ENCODE results near the gene IFNLR1. TPM values are rescaled to one million over a fixed set of nuclear protein-coding genes. Genes with fewer than 3 reads are reported as not detected.

The IFNLR1 gene
- total RNA-seq, 1 experiment from 2014 or later = 9.6 TPM

DNA sequence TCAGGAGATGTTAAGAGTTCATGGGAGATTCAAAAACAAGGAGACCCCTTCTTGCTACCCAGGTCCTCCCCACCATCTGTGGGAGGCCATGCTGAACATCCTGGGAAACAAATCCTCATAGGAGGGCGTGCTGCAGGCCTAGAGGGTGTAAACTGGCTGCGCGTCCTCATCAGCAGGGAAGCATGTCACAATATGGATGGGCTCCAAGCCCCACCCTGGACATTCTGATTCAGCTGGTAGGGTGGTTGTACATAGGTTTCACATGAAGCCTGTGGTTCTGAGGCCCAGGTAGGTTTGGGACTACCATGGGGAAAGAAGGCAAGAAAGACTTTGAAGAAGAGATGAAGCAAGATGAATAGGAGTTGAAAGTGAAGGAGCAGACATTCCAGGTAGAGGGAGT is 44.6 kb upstream of the IFNLR1 start:
- no CpG with 5 or more reads among the region's 3 CpGs for WGBS (ENCODE audit: extremely low coverage, insufficient read length, low lambda C conversion rate)

More for the DNA sequence above, 44.6 kb upstream of the IFNLR1 start:
- TF ChIP-seq, protein P1, sequence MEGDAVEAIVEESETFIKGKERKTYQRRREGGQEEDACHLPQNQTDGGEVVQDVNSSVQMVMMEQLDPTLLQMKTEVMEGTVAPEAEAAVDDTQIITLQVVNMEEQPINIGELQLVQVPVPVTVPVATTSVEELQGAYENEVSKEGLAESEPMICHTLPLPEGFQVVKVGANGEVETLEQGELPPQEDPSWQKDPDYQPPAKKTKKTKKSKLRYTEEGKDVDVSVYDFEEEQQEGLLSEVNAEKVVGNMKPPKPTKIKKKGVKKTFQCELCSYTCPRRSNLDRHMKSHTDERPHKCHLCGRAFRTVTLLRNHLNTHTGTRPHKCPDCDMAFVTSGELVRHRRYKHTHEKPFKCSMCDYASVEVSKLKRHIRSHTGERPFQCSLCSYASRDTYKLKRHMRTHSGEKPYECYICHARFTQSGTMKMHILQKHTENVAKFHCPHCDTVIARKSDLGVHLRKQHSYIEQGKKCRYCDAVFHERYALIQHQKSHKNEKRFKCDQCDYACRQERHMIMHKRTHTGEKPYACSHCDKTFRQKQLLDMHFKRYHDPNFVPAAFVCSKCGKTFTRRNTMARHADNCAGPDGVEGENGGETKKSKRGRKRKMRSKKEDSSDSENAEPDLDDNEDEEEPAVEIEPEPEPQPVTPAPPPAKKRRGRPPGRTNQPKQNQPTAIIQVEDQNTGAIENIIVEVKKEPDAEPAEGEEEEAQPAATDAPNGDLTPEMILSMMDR (conservative IDR thresholded peaks at IDR 0.05) = no peak
- H4K5ac ChIP-seq (ENCODE audit: insufficient read length, low read depth, low read length) = no peak overlapping the region
- no peak overlapping the region for H3K4ac ChIP-seq (ENCODE audit: low read depth, low read length)
- H3K4me1 ChIP-seq (ENCODE audit: insufficient read depth, low read length) = no peaks in the 10 kb centered on the region; the same call in 1 of the 2 replicates
- H2BK12ac ChIP-seq (ENCODE audit: insufficient read length, low read depth, low read length) = no peak overlapping the region
- no peaks in the 10 kb centered on the region for H4K20me1 ChIP-seq (ENCODE audit: control insufficient read depth, insufficient read depth, insufficient read length)
- H3K4me2 ChIP-seq (ENCODE audit: insufficient read depth, insufficient read length, low read length) = no peak overlapping the region
- H3K18ac ChIP-seq (ENCODE audit: insufficient read length, low read depth, low read length) = no peak overlapping the region
- H3K27ac Mint-ChIP-seq = no peak overlapping the region
- no peaks in the 10 kb centered on the region; the same call in 1 of the 2 replicates for H3K79me2 ChIP-seq (ENCODE audit: insufficient read depth, low read length)
- H2BK20ac ChIP-seq (ENCODE audit: low read depth, low read length, poor library complexity, severe bottlenecking) = no peak overlapping the region
- no peak overlapping the region for H2BK15ac ChIP-seq (ENCODE audit: low read depth, low read length)
- peaks cover 12 to 22% of the 10 kb centered on the region in 2 experiments for H3K4me1 Mint-ChIP-seq
- no peak overlapping the region for H3K9ac ChIP-seq (ENCODE audit: extremely low read depth, insufficient read length, low read length)
- no peak overlapping the region for H3K56ac ChIP-seq (ENCODE audit: insufficient read length, low read depth, low read length)
- H2AFZ ChIP-seq (ENCODE audit: low read length) = no peak overlapping the region
- H2BK120ac ChIP-seq (ENCODE audit: low read depth, low read length, poor library complexity, severe bottlenecking) = no peak overlapping the region
- H3K23ac ChIP-seq (ENCODE audit: insufficient read length, low read depth, low read length) = no peak overlapping the region
- H3K23me2 ChIP-seq (ENCODE audit: insufficient read length, low read depth, low read length, poor library complexity, severe bottlenecking) = no peaks in the 10 kb centered on the region
- H4K8ac ChIP-seq (replicated peaks; ENCODE audit: insufficient read length, low read depth, low read length) = no peak overlapping the region
- H3K14ac ChIP-seq (ENCODE audit: insufficient read depth, low read length) = no peak overlapping the region
- H4K91ac ChIP-seq (ENCODE audit: insufficient read length, low read depth, low read length) = no peak overlapping the region
- no peak for DNase-seq
- H3K27me3 ChIP-seq (ENCODE audit: insufficient read depth, low read length) = no peaks in the 10 kb centered on the region
- peaks cover 0 to 11% (median 2%) of the 10 kb centered on the region in 3 experiments; a peak in 2 of 7 replicates for H3K36me3 Mint-ChIP-seq (ENCODE audit: insufficient read depth in 1 of 3, low read depth in 3 of 3)
- H2AK5ac ChIP-seq (ENCODE audit: insufficient read length, low read length) = no peak overlapping the region
- H3K79me1 ChIP-seq (ENCODE audit: insufficient read depth, low read depth, low read length, poor library complexity, severe bottlenecking) = no peaks in the 10 kb centered on the region
- H3K27ac ChIP-seq (ENCODE audit: insufficient read length, low read depth, low read length) = no peak overlapping the region
- H3K9me3 Mint-ChIP-seq = peaks cover 0 to 5% of the 10 kb centered on the region in 2 experiments; a peak in 1 of 5 replicates
- no peak overlapping the region for H2BK5ac ChIP-seq (ENCODE audit: insufficient read length, low read length)
- no peaks in the 10 kb centered on the region for H3K9me3 ChIP-seq (ENCODE audit: control insufficient read depth, low read depth, low read length)
- no peak overlapping the region for H3T11ph ChIP-seq (ENCODE audit: low read length)
- peaks cover 1% of the 10 kb centered on the region; the same call in 1 of the 2 replicates for H3K27me3 Mint-ChIP-seq (ENCODE audit: low read depth)
- H3K4me3 Mint-ChIP-seq = no peak overlapping the region

Measured in H9 (cell line).